GM18520 (cell line): ENCODE measurements around the gene XYLB.

Source experiments
- ATAC-seq: cut with Tn5 transposase; IDR thresholded peaks from one replicate; pipeline ENCODE4 v1.9.1; 2021; ENCODE audit not compliant: unreplicated experiment

Gene XYLB

GRCh38 chr3:38361496-38361895, 14.9 kb downstream of the XYLB start:
- ATAC-seq = no peak

- no peak for ATAC-seq
Measured at GRCh38 chr3:38362825-38363224, 16.2 kb downstream of the XYLB start.

- ATAC-seq = no peak
Measured at GRCh38 chr3:38364721-38365400, 18.3 kb downstream of the XYLB start.

GRCh38 chr3:38365469-38366062, 19.0 kb downstream of the XYLB start:
- no peak for ATAC-seq

GRCh38 chr3:38366082-38366481, 19.5 kb downstream of the XYLB start:
- no peak for ATAC-seq

GRCh38 chr3:38367779-38368178, 21.2 kb downstream of the XYLB start:
- ATAC-seq = no peak

GRCh38 chr3:38368238-38368637, 21.7 kb downstream of the XYLB start:
- no peak for ATAC-seq

- no peak for ATAC-seq
Measured at GRCh38 chr3:38369186-38369585, 22.6 kb downstream of the XYLB start.

GRCh38 chr3:38370149-38370548, 23.6 kb downstream of the XYLB start:
- ATAC-seq = no peak

- no peak for ATAC-seq
Measured at GRCh38 chr3:38370861-38371260, 24.3 kb downstream of the XYLB start.

GRCh38 chr3:38371541-38372213, 25.1 kb downstream of the XYLB start:
- no peak for ATAC-seq

GRCh38 chr3:38372214-38372601, 25.6 kb downstream of the XYLB start:
- ATAC-seq = no peak

- ATAC-seq = no peak
Measured at GRCh38 chr3:38374221-38374620, 27.6 kb downstream of the XYLB start.

- ATAC-seq = no peak
Measured at GRCh38 chr3:38375072-38375471, 28.5 kb downstream of the XYLB start.

- ATAC-seq = no peak
Measured at GRCh38 chr3:38375488-38376097, 29.0 kb downstream of the XYLB start.

GRCh38 chr3:38376098-38376816, 29.7 kb downstream of the XYLB start:
- no peak for ATAC-seq

GRCh38 chr3:38379201-38379770, 32.7 kb downstream of the XYLB start:
- no peak for ATAC-seq

GRCh38 chr3:38382506-38383080, 36.0 kb downstream of the XYLB start:
- ATAC-seq = no peak

GRCh38 chr3:38383156-38383875, 36.7 kb downstream of the XYLB start:
- no peak for ATAC-seq
